K562 (cell line): ENCODE data around the gene GP1BA. TPM values are rescaled to one million over a fixed set of nuclear protein-coding genes. Genes with fewer than 3 reads are reported as not detected.

ENCODE experiments used
- ADNP ChIP-seq: fragments of 200-800 bp; sonication (Bioruptor generic); IDR thresholded peaks from 2 replicates; pipeline ENCODE4 v1.6.1; 2016; ENCODE audit warnings: missing genetic modification characterization, missing compliant biosample characterization
- CEBPG ChIP-seq, 3 experiments: fragments of 200-800 bp in 1 of 3; sonication (Bioruptor generic) in 1 of 3; sonication (generic) in 1 of 3; formaldehyde crosslinking in 1 of 3; IDR thresholded peaks in 2 of 3; conservative IDR thresholded peaks in 1 of 3; 2 replicates each; pipeline versions ENCODE4 v1.6.1 to v1.8.0; 2016 to 2022; ENCODE audit warnings: missing compliant biosample characterization in 2 of 3, missing genetic modification characterization in 2 of 3, mild to moderate bottlenecking in 1 of 3, missing genetic modification reagents in 1 of 3
- DDX20 ChIP-seq: fragments of 450-650 bp; IDR thresholded peaks from 2 replicates; pipeline ENCODE4 v1.6.1; 2016; ENCODE audit warnings: missing genetic modification characterization, low read depth, mild to moderate bottlenecking, missing compliant biosample characterization, moderate library complexity
- MTF1 ChIP-seq: fragments of 250-450 bp; sonication (Bioruptor Pico); IDR thresholded peaks from 2 replicates; pipeline ENCODE4 v1.9.0; 2021; ENCODE audit warnings: moderate library complexity, mild to moderate bottlenecking, inconsistent platforms, borderline replicate concordance
- NR3C1 ChIP-seq: sonication (generic); formaldehyde crosslinking; IDR thresholded peaks from 2 replicates; pipeline ENCODE4 v1.8.1; 2022; ENCODE audit warnings: missing genetic modification reagents
- RAD51 ChIP-seq: fragments of 450-650 bp; IDR thresholded peaks from 2 replicates; pipeline ENCODE4 v1.7.1; 2016; ENCODE audit warnings: low read depth, mild to moderate bottlenecking, borderline replicate concordance
- STAT5A ChIP-seq: IDR thresholded peaks from 2 replicates; pipeline ENCODE4 v1.6.1; 2012; ENCODE audit warnings: low read length, inconsistent platforms, borderline replicate concordance
- ZFX ChIP-seq: sonication (generic); formaldehyde crosslinking; IDR thresholded peaks from 2 replicates; pipeline ENCODE4 v1.8.0; 2022; ENCODE audit warnings: mild to moderate bottlenecking, missing genetic modification reagents, moderate library complexity
- ZNF354B ChIP-seq: fragments of 250-450 bp; sonication (Bioruptor Pico); IDR thresholded peaks from 2 replicates; pipeline ENCODE4 v1.4.0; 2020
- polyA plus RNA-seq, 8 experiments: library from polyadenylated mRNA; depleted of rRNA in 4 of 8; stranded (reverse) in 5 of 8; unstranded in 3 of 8; fragments of >200 nt; fragmentation: Nextera tagmentation in 2 of 8; fragmentation: Illumina TruSeq in 1 of 8; extraction: Ambion mirVana in 2 of 8; extraction: Trizol in 1 of 8; gene quantifications; 2 replicates each; pipeline versions ENCODE4 v1.2.1 to v1.2.3, GENCODE V29; 2011 to 2014; ENCODE audit warnings: inconsistent platforms in 1 of 8, missing spikeins in 1 of 8
- total RNA-seq, 7 experiments: library from RNA; depleted of rRNA in 6 of 7; stranded (reverse); fragments of >200 nt in 6 of 7; fragmentation: Illumina TruSeq in 2 of 7; extraction: Trizol in 2 of 7; gene quantifications; 2 replicates each; pipeline versions ENCODE4 v1.2.1 to v1.2.3, GENCODE V29; 2011 to 2021; ENCODE audit warnings: low replicate concordance in 1 of 7
- TF ChIP-seq, protein P1 (sequence below): fragments of 450-650 bp; formaldehyde crosslinking; IDR thresholded peaks from 2 replicates; pipeline ENCODE4 v1.4.0; 2020; ENCODE audit warnings: mild to moderate bottlenecking, moderate library complexity
- TF ChIP-seq, protein P2 (sequence below): fragments of 250-450 bp; sonication (Bioruptor Pico); IDR thresholded peaks from 2 replicates; pipeline ENCODE4 v1.4.0; 2020
- TF ChIP-seq, protein P3 (sequence below): IDR thresholded peaks from 2 replicates; pipeline ENCODE4 v1.6.1; 2016; ENCODE audit warnings: missing genetic modification characterization, missing compliant biosample characterization
- TF ChIP-seq, protein P4 (sequence below): sonication (generic); formaldehyde crosslinking; IDR thresholded peaks from 2 replicates; pipeline ENCODE4 v1.5.0; 2020; ENCODE audit warnings: missing genetic modification reagents
- TF ChIP-seq, protein P5 (sequence below): sonication (generic); formaldehyde crosslinking; IDR thresholded peaks from 2 replicates; pipeline ENCODE4 v1.8.0; 2023; ENCODE audit warnings: missing genetic modification reagents, mild to moderate bottlenecking, borderline replicate concordance

Gene GP1BA
- total and polyA plus RNA-seq, 9 of the 15 experiments (the other 6 are each of a cell fraction or from before 2014, with no cell fraction given), result 0.01 TPM; not detected in 8

DNA sequence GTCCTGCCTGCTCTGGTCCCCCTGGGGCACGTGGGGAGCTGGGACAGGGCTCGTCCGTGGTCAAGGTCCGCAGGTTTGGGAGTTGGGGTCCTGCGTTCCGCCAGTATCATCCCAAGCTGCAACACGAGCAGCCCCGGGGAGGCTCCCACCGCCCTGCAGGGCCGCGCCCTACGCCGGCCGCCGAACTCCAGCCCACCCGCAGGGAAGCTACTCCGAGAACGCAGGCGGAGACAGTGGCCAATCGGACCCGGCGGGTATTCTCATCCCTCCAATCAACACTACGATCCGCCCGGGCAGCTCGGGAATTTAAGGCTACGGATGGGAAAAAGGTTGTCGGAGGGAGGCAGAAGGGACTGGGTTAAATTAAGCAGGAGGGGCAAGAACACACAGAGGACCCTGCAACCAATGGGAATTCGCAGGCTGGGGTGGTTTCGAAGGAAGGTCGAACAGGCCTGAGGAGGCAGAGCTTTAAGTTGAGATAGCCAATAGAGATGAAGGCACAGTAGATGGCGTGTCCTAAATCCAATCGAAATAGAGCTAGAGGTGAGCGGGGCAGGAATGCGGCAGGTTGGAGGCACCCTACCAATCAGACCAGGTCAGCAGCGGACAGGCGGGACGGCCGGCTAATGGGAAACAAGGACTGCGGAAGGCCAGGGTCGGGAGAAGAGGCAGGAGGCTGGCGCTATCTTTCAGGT lies 34.9 kb downstream of the GP1BA start (continued):
- TF ChIP-seq CEBPG (CRISPR knock-in tag; IDR thresholded peaks at IDR 0.05) (no peak), CEBPG (tag; conservative IDR thresholded peaks at IDR 0.05 in 1 of 2, IDR thresholded peaks at IDR 0.05 in 1 of 2) (no peak), RAD51 (no peak), NR3C1 (CRISPR knock-in tag) (no peak), MTF1 (CRISPR knock-in tag) (no peak), ZNF354B (CRISPR knock-in tag) (no peak), STAT5A (no peak), ADNP (tag) (no peak), DDX20 (tag) (no peak), ZFX (CRISPR knock-in tag) (no peak; the same call in 1 of the 2 replicates)
- TF ChIP-seq, protein P1, sequence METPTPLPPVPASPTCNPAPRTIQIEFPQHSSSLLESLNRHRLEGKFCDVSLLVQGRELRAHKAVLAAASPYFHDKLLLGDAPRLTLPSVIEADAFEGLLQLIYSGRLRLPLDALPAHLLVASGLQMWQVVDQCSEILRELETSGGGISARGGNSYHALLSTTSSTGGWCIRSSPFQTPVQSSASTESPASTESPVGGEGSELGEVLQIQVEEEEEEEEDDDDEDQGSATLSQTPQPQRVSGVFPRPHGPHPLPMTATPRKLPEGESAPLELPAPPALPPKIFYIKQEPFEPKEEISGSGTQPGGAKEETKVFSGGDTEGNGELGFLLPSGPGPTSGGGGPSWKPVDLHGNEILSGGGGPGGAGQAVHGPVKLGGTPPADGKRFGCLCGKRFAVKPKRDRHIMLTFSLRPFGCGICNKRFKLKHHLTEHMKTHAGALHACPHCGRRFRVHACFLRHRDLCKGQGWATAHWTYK (CRISPR knock-in tag), result no peak
- TF ChIP-seq, protein P2, sequence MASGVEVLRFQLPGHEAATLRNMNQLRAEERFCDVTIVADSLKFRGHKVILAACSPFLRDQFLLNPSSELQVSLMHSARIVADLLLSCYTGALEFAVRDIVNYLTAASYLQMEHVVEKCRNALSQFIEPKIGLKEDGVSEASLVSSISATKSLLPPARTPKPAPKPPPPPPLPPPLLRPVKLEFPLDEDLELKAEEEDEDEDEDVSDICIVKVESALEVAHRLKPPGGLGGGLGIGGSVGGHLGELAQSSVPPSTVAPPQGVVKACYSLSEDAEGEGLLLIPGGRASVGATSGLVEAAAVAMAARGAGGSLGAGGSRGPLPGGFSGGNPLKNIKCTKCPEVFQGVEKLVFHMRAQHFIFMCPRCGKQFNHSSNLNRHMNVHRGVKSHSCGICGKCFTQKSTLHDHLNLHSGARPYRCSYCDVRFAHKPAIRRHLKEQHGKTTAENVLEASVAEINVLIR (CRISPR knock-in tag), result no peak
- TF ChIP-seq, protein P3, sequence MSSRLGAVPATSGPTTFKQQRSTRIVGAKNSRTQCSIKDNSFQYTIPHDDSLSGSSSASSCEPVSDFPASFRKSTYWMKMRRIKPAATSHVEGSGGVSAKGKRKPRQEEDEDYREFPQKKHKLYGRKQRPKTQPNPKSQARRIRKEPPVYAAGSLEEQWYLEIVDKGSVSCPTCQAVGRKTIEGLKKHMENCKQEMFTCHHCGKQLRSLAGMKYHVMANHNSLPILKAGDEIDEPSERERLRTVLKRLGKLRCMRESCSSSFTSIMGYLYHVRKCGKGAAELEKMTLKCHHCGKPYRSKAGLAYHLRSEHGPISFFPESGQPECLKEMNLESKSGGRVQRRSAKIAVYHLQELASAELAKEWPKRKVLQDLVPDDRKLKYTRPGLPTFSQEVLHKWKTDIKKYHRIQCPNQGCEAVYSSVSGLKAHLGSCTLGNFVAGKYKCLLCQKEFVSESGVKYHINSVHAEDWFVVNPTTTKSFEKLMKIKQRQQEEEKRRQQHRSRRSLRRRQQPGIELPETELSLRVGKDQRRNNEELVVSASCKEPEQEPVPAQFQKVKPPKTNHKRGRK (tag), result no peak
- TF ChIP-seq, protein P4, sequence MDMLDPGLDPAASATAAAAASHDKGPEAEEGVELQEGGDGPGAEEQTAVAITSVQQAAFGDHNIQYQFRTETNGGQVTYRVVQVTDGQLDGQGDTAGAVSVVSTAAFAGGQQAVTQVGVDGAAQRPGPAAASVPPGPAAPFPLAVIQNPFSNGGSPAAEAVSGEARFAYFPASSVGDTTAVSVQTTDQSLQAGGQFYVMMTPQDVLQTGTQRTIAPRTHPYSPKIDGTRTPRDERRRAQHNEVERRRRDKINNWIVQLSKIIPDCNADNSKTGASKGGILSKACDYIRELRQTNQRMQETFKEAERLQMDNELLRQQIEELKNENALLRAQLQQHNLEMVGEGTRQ (CRISPR knock-in tag), result peak; percentile 37
- TF ChIP-seq, protein P5, sequence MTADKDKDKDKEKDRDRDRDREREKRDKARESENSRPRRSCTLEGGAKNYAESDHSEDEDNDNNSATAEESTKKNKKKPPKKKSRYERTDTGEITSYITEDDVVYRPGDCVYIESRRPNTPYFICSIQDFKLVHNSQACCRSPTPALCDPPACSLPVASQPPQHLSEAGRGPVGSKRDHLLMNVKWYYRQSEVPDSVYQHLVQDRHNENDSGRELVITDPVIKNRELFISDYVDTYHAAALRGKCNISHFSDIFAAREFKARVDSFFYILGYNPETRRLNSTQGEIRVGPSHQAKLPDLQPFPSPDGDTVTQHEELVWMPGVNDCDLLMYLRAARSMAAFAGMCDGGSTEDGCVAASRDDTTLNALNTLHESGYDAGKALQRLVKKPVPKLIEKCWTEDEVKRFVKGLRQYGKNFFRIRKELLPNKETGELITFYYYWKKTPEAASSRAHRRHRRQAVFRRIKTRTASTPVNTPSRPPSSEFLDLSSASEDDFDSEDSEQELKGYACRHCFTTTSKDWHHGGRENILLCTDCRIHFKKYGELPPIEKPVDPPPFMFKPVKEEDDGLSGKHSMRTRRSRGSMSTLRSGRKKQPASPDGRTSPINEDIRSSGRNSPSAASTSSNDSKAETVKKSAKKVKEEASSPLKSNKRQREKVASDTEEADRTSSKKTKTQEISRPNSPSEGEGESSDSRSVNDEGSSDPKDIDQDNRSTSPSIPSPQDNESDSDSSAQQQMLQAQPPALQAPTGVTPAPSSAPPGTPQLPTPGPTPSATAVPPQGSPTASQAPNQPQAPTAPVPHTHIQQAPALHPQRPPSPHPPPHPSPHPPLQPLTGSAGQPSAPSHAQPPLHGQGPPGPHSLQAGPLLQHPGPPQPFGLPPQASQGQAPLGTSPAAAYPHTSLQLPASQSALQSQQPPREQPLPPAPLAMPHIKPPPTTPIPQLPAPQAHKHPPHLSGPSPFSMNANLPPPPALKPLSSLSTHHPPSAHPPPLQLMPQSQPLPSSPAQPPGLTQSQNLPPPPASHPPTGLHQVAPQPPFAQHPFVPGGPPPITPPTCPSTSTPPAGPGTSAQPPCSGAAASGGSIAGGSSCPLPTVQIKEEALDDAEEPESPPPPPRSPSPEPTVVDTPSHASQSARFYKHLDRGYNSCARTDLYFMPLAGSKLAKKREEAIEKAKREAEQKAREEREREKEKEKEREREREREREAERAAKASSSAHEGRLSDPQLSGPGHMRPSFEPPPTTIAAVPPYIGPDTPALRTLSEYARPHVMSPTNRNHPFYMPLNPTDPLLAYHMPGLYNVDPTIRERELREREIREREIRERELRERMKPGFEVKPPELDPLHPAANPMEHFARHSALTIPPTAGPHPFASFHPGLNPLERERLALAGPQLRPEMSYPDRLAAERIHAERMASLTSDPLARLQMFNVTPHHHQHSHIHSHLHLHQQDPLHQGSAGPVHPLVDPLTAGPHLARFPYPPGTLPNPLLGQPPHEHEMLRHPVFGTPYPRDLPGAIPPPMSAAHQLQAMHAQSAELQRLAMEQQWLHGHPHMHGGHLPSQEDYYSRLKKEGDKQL, result no peak
